Body of pancreas (tissue), 4 donors: ENCODE measurements around the gene CUEDC1.

Experiments
- CTCF ChIP-seq, 7 experiments: fragments of 450-650 bp in 4 of 7; fragments of 200-600 bp in 3 of 7; sonication (generic) in 3 of 7; IDR thresholded peaks; one replicate each; pipeline ENCODE4 v1.5.1; 2016 to 2019; ENCODE audit warnings: antibody characterized with exemption in 7 of 7
- POLR2A ChIP-seq, 3 donors: fragments of 450-650 bp; IDR thresholded peaks; one replicate each; pipeline ENCODE4 v1.6.1; 2016; ENCODE audit warnings: antibody characterized with exemption in 3 of 3, mild to moderate bottlenecking in 2 of 3

- TF ChIP-seq CTCF (IDR thresholded peaks at IDR 0.05) = peak in 1 of 7 experiments; percentile 5
- TF ChIP-seq POLR2A (IDR thresholded peaks at IDR 0.05) = peak in 2 of 3 donors; percentile 37 to 47
Measured at GRCh38 chr17:57911834-57912673, 43.2 kb downstream of the CUEDC1 start.
